COLO668 (cell line): ENCODE data around the gene DGCR2.
A peak's percentile ranks its signal among the peaks of the same experiment; 100 is the strongest.
"Not testable (repeated sequence)": the region's sequence is repeated elsewhere in the genome, so short reads cannot be mapped to it uniquely, and the experiment has no call there.

Experiments
- DNase-seq: peaks from one replicate; lab custom pipeline; 2025; ENCODE audit not compliant: unreplicated experiment; lab: John Stamatoyannopoulos, UW

Gene DGCR2

GRCh38 chr22:19122143-19122751 lies at the start of gene DGCR2:
Gene DGCR2 (minus strand): TSS chr22:19122412. CDS start chr22:19122206, 206 bp downstream.
- DNase-seq: peak; percentile 98

GRCh38 chr22:19169947-19170318 lies 47.7 kb upstream of the DGCR2 start:
- no peak for DNase-seq

GRCh38 chr22:19169002-19169946 lies 47.1 kb upstream of the DGCR2 start:
- peak; percentile 31 for DNase-seq

GRCh38 chr22:19168088-19168890 lies 46.1 kb upstream of the DGCR2 start:
- peak; percentile 64 for DNase-seq

- no peak for DNase-seq
Observed at GRCh38 chr22:19167106-19167869, 45.1 kb upstream of the DGCR2 start.

- no peak for DNase-seq
Observed at GRCh38 chr22:19166421-19166820, 44.2 kb upstream of the DGCR2 start.

GRCh38 chr22:19164425-19164824 lies 42.2 kb upstream of the DGCR2 start:
- DNase-seq: no peak

- DNase-seq: not testable (repeated sequence)
Observed at GRCh38 chr22:19158649-19159048, 36.4 kb upstream of the DGCR2 start.

GRCh38 chr22:19156109-19156508 lies 33.9 kb upstream of the DGCR2 start:
- DNase-seq: not testable (repeated sequence)

- DNase-seq: no peak
Observed at GRCh38 chr22:19152942-19153883, 31.0 kb upstream of the DGCR2 start.

- DNase-seq: no peak
Observed at GRCh38 chr22:19151329-19152191, 29.3 kb upstream of the DGCR2 start.

GRCh38 chr22:19150482-19151328 lies 28.5 kb upstream of the DGCR2 start:
- DNase-seq: no peak

GRCh38 chr22:19149991-19150390 lies 27.8 kb upstream of the DGCR2 start, which contains the start of gene GSC2:
Gene GSC2 (minus strand): TSS chr22:19150292. CDS start chr22:19150283, 9 bp downstream.
- DNase-seq: no peak

GRCh38 chr22:19149047-19149883 lies 27.1 kb upstream of the DGCR2 start:
- DNase-seq: peak; percentile 59

- no peak for DNase-seq
Observed at GRCh38 chr22:19148417-19149046, 26.3 kb upstream of the DGCR2 start.

GRCh38 chr22:19147195-19147780 lies 25.1 kb upstream of the DGCR2 start:
- no peak for DNase-seq
